Measurements from ENCODE around the gene COL4A2. TPM values are rescaled to one million over a fixed set of nuclear protein-coding genes. Genes with fewer than 3 reads are reported as not detected.

Gene COL4A2
- total RNA-seq, 1 donor from 2014 or later: 273 TPM

- Histone ChIP-seq H3K36me3 (no peaks in the 10 kb centered on the region), H3K27ac (peak overlapping the region; percentile 30), H3K4me1 (peaks cover 25% of the 10 kb centered on the region), H3K9me3 (no peaks in the 10 kb centered on the region), H3K27me3 (no peaks in the 10 kb centered on the region), H3K4me3 (no peak overlapping the region)
- TF ChIP-seq CTCF (IDR thresholded peaks at IDR 0.05): no peak
- ATAC-seq: no peak
- intact Hi-C loops (cut with DNase I): no loop called here
- no peak for DNase-seq
These were observed 239.3 kb downstream of the COL4A2 start for GRCh38 chr13:110546378-110546777.

GRCh38 chr13:110546926-110547325 is 239.8 kb downstream of the COL4A2 start:
- no peak for TF ChIP-seq CTCF (IDR thresholded peaks at IDR 0.05)
- H3K4me3 ChIP-seq: no peak overlapping the region
- H3K4me1 ChIP-seq: peaks cover 22% of the 10 kb centered on the region
- intact Hi-C loops (cut with DNase I): no loop called here
- H3K36me3 ChIP-seq: no peaks in the 10 kb centered on the region
- H3K9me3 ChIP-seq: no peaks in the 10 kb centered on the region
- ATAC-seq: peak; percentile 90
- peak overlapping the region; percentile 30 for H3K27ac ChIP-seq
- peak; percentile 87 for DNase-seq
- H3K27me3 ChIP-seq: no peaks in the 10 kb centered on the region

DNA sequence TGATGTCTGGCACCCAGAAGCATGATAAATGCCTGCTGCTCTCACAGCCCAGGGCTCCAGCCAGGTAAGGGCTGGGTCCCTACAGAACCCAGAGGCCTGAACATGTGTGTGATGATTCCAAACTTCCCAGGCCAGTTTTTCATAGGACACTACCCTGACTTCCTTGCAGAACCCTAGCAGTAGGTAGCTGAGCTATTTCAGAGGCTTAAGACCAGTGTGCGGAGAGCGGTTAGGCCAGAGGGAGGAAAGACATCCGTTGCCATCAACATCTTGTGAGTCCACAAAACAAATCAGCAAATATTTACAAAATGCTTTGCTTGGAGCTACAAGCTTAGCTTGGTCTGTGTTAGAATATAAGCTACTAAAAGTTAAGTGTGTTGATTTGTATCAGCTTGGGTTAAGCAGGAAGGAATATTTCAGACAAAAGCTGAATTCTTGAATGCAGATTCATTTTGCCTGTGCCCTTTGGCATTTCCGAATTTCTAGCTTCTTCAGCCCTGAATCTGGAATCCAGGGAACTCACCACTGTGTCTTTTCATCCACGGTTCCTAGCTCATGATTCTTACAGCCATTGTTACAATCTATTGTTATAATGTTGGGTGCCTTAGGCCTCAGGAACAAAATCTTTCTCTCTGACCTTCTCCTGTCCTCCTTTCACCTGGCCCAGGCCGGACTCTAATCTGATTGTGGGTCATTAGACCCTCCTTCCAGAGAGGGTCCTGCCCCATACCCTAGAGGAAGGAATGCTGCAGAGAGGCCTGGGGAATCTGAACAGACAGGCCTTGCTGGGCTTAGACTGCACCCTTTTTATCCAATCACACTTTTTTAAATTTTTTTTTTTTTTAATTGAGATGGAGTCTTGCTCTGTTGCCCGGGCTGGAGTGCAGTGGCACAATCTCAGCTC is 242.1 kb downstream of the COL4A2 start:
- H3K27ac ChIP-seq: no peak overlapping the region
- DNase-seq (no peak), ATAC-seq (no peak)
- no peaks in the 10 kb centered on the region for H3K36me3 ChIP-seq
- H3K9me3 ChIP-seq: no peaks in the 10 kb centered on the region
- H3K4me1 ChIP-seq: peaks cover 22% of the 10 kb centered on the region
- TF ChIP-seq CTCF (IDR thresholded peaks at IDR 0.05): no peak
- H3K27me3 ChIP-seq: no peaks in the 10 kb centered on the region
- H3K4me3 ChIP-seq: no peak overlapping the region
- intact Hi-C loops (cut with DNase I): no loop called here

- ATAC-seq (no peak), DNase-seq (no peak)
- TF ChIP-seq CTCF (IDR thresholded peaks at IDR 0.05): no peak
- no peak overlapping the region for H3K27ac ChIP-seq
- no peaks in the 10 kb centered on the region for H3K36me3 ChIP-seq
- H3K27me3 ChIP-seq: no peaks in the 10 kb centered on the region
- intact Hi-C loops (cut with DNase I): no loop called here
- no peak overlapping the region for H3K4me3 ChIP-seq
- peaks cover 28% of the 10 kb centered on the region for H3K4me1 ChIP-seq
- no peaks in the 10 kb centered on the region for H3K9me3 ChIP-seq
These were observed 242.7 kb downstream of the COL4A2 start for GRCh38 chr13:110549795-110550160.

DNA sequence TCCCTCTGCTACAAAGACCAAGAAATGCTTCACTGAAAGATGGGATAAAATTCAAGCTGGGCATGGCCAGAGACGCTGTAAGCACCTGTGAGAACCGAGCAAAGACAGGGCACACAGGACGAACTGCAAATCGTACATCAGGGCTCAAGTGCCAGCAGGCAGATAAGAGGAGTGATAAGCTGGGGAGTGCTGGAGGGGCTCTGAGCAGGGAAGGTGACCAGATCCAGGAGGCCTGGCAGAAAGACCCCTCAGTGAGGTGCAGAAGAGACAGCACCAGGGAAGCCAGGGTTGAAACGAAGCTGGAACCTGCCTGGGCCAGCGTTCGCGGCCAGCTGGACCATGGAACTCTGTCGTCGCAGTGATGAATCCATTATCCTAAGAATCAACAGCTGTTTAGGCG is 244.2 kb downstream of the COL4A2 start:
- Histone ChIP-seq H3K4me3 (no peak overlapping the region), H3K27ac (peak overlapping the region; percentile 11), H3K27me3 (no peaks in the 10 kb centered on the region), H3K9me3 (no peaks in the 10 kb centered on the region), H3K36me3 (no peaks in the 10 kb centered on the region), H3K4me1 (peaks cover 39% of the 10 kb centered on the region)
- no peak for TF ChIP-seq CTCF (IDR thresholded peaks at IDR 0.05)
- ATAC-seq: no peak
- intact Hi-C loops (cut with DNase I): no loop called here
- DNase-seq: no peak
